Memory B cell (primary cell): ENCODE measurements around the gene ZKSCAN5.
"Not testable (repeated sequence)": the region's sequence is repeated elsewhere in the genome, so short reads cannot be mapped to it uniquely, and the experiment has no call there.

Source experiments
- ATAC-seq: fragments of 150-1000 bp; cut with Tn5 transposase; 2 replicates; pipeline ENCODE4 v1.10.0; 2021; ENCODE audit warnings: low read depth, mild to moderate bottlenecking, moderate library complexity
- DNase-seq, 2 donors: peaks; one replicate each; pipeline ENCODE4 v3.0.0; 2022; ENCODE audit warnings: low spot score in 2 of 2
- H3K27ac Mint-ChIP-seq: one replicate; pipeline ENCODE4 v1.8.0; 2022; ENCODE audit warnings: mild to moderate bottlenecking, moderate library complexity, mixed read lengths
- H3K27me3 Mint-ChIP-seq: one replicate; pipeline ENCODE4 v1.8.0; 2022; ENCODE audit warnings: mixed read lengths
- H3K36me3 Mint-ChIP-seq: one replicate; pipeline ENCODE4 v1.8.0; 2022; ENCODE audit warnings: mild to moderate bottlenecking, mixed read lengths
- H3K4me1 Mint-ChIP-seq: one replicate; pipeline ENCODE4 v1.8.0; 2022; ENCODE audit warnings: mixed read lengths
- H3K4me3 Mint-ChIP-seq: one replicate; pipeline ENCODE4 v1.8.0; 2022; ENCODE audit warnings: mild to moderate bottlenecking, moderate library complexity, mixed read lengths
- H3K9me3 Mint-ChIP-seq: one replicate; pipeline ENCODE4 v1.8.0; 2022; ENCODE audit warnings: mixed read lengths

The ZKSCAN5 gene

GRCh38 chr7:99553039-99553438 is 48.6 kb downstream of the ZKSCAN5 start:
- H3K9me3 Mint-ChIP-seq: peaks cover 4% of the 10 kb centered on the region
- DNase-seq (no peak), ATAC-seq (no peak)
- no peaks in the 10 kb centered on the region for H3K27me3 Mint-ChIP-seq
- peak overlapping the region; percentile 95 for H3K27ac Mint-ChIP-seq
- peaks cover 20% of the 10 kb centered on the region for H3K4me1 Mint-ChIP-seq
- peak overlapping the region; percentile 11 for H3K4me3 Mint-ChIP-seq
- peaks cover 19% of the 10 kb centered on the region for H3K36me3 Mint-ChIP-seq

- Mint-ChIP-seq H3K36me3 (peaks cover 11% of the 10 kb centered on the region), H3K9me3 (no peaks in the 10 kb centered on the region), H3K27me3 (no peaks in the 10 kb centered on the region), H3K4me1 (peaks cover 20% of the 10 kb centered on the region), H3K4me3 (no peak overlapping the region), H3K27ac (no peak overlapping the region)
- no peak for ATAC-seq
- DNase-seq: no peak
These were observed 50.5 kb downstream of the ZKSCAN5 start for GRCh38 chr7:99554939-99555338.

DNA sequence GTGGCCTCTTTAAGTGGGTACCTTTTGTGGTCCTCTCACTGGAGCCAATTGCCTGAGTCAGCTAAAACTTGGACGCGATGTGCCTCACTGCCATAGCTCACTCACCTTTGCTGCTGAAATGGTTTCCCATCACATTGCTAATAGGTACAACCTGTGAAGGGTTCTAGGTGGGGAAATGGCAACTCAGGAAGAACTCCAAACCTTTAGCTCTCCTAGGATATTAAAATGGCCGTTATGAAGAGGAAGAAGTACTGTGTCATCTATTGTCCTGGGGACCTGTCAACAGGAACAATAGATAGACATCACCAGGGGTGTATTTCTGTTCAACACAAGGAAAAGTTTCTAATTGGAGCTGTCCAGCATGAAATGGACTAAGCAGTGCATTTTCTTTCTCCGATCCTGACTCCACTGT is 52.7 kb downstream of the ZKSCAN5 start:
- Mint-ChIP-seq H3K27me3 (no peaks in the 10 kb centered on the region), H3K4me3 (peak overlapping the region; percentile 95), H3K27ac (peak overlapping the region; percentile 92), H3K36me3 (peaks cover 24% of the 10 kb centered on the region), H3K4me1 (peaks cover 29% of the 10 kb centered on the region), H3K9me3 (no peaks in the 10 kb centered on the region)
- DNase-seq: no peak
- ATAC-seq: no peak

DNA sequence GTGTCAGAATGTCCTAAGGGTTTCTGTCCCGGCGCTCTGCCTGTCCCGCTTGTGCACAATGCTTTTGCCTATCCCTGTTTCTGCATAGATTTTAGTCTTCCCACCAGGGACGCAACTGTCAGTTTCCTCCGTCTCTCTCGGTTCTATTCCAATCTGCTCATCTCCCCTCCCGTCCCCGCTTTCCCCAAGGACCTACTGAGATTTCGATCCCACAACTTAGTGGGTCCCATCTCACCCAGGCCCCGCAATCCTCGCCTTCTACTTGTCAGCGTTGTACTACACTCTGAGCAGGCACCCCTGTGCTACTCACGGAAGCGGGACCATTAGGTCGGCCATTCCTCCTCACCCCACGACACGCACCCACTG is 53.5 kb downstream of the ZKSCAN5 start:
- ATAC-seq (peak; percentile 66), DNase-seq (no peak)
- peaks cover 31% of the 10 kb centered on the region for H3K36me3 Mint-ChIP-seq
- peak overlapping the region; percentile 92 for H3K27ac Mint-ChIP-seq
- H3K9me3 Mint-ChIP-seq: no peaks in the 10 kb centered on the region
- H3K27me3 Mint-ChIP-seq: no peaks in the 10 kb centered on the region
- peaks cover 29% of the 10 kb centered on the region for H3K4me1 Mint-ChIP-seq
- H3K4me3 Mint-ChIP-seq: peak overlapping the region; percentile 95

- DNase-seq (peak; percentile 84 to 89), ATAC-seq (peak; percentile 84)
- peaks cover 34% of the 10 kb centered on the region for H3K36me3 Mint-ChIP-seq
- H3K9me3 Mint-ChIP-seq: no peaks in the 10 kb centered on the region
- peak within 1 kb of the TSS; percentile 92 for H3K27ac Mint-ChIP-seq
- no peaks in the 10 kb centered on the region for H3K27me3 Mint-ChIP-seq
- peaks cover 27% of the 10 kb centered on the region for H3K4me1 Mint-ChIP-seq
- peak within 1 kb of the TSS; percentile 95 for H3K4me3 Mint-ChIP-seq
These were observed 54.1 kb downstream of the ZKSCAN5 start, which contains the start of gene ZNF655 for GRCh38 chr7:99558306-99559174. ZNF655 (plus strand) TSS chr7:99558642; CDS start chr7:99560560, 1,918 bp downstream.

DNA sequence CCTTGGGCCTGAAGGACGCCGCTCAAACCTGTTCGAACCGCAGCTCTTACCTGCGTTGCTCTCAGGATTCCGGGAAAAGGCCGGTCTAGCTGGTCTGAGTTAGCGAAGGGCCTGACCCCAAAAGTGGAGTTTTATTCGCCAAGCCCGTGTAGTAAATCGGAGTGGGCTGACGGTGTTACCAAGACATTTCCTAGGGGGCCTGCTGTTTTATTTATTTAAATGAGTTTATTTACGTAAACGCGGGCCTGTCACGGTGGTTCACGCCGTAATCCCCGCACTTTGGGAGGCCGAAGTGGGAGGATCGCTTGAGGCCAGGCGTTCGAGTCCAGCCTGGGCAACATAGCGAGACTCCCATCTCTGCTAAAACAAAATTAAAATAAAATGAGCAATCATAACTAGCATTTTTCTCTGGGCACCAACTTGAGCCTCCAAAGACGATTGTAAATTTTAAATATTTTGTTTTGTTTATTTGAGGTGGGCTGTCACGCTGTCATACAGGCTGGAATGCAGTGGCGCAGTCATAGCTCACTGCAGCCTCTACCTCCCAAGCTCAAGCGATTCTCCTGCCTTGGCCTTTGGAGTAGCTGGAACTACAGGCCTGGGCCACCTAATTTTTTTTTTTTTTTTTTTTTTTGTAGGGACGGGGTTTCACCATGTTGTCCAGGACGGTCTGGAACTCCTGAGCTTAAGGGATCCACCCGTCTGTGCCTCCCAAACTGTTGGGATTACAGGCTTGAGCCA is 54.9 kb downstream of the ZKSCAN5 start:
- Mint-ChIP-seq H3K4me1 (peaks cover 32% of the 10 kb centered on the region), H3K27ac (peak overlapping the region; percentile 92), H3K9me3 (no peaks in the 10 kb centered on the region), H3K4me3 (peak overlapping the region; percentile 95), H3K36me3 (peaks cover 36% of the 10 kb centered on the region), H3K27me3 (no peaks in the 10 kb centered on the region)
- ATAC-seq: peak; percentile 5
- DNase-seq: no peak

DNA sequence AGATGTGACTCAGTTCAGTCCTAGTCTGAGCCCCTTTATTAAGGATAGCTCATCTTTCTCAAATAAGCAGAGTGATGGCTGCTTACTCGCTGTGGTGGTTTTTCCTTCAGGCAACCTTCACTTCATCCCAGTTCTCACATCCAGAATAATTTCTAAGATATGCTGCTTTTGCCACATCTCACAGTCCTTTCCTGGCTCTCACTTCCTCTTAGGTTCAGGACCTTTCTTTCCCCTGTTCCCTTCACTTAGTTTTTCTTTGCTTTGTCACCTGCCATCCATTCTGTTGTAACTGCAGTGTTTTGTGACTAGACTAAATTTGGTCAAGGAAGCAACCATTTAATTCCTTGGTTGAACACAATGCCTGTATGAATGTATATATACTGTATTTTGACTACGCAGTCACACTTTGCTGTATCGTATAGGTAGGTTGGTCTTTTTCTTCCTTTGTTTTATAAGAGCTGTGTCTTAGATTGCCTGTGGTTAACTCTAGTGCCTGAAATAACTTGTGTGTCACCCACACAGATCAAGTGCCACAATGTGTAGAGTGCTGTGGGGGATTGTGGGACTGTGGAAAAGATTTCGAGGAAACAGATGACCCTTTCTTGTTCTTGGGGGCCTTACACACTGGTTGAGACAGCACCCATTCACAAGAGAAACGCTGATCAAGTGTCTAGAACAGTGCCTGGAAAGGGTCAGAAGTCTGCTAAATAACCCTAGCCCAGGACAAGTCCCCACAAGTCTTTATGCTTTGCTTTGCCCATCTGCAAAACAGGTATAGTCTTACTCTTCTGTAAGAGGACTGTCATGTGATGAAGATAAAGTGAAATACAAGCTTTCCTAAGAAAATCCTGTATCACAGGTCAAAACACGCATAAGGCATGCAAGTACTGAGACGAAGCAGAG is 56.6 kb downstream of the ZKSCAN5 start:
- Mint-ChIP-seq H3K36me3 (peaks cover 35% of the 10 kb centered on the region), H3K27ac (peak overlapping the region; percentile 39)

GRCh38 chr7:99561737-99562051 is 57.2 kb downstream of the ZKSCAN5 start:
- H3K27ac Mint-ChIP-seq: no peak overlapping the region
- H3K4me3 Mint-ChIP-seq: no peak overlapping the region
- DNase-seq (no peak), ATAC-seq (no peak)
- peaks cover 35% of the 10 kb centered on the region for H3K36me3 Mint-ChIP-seq
- H3K4me1 Mint-ChIP-seq: peaks cover 26% of the 10 kb centered on the region
- H3K27me3 Mint-ChIP-seq: no peaks in the 10 kb centered on the region
- no peaks in the 10 kb centered on the region for H3K9me3 Mint-ChIP-seq

More for the DNA sequence above, 56.6 kb downstream of the ZKSCAN5 start:
- no peaks in the 10 kb centered on the region for H3K27me3 Mint-ChIP-seq
- DNase-seq (no peak), ATAC-seq (no peak)
- H3K4me1 Mint-ChIP-seq: peaks cover 25% of the 10 kb centered on the region
- H3K9me3 Mint-ChIP-seq: no peaks in the 10 kb centered on the region
- peak overlapping the region; percentile 28 for H3K4me3 Mint-ChIP-seq

DNA sequence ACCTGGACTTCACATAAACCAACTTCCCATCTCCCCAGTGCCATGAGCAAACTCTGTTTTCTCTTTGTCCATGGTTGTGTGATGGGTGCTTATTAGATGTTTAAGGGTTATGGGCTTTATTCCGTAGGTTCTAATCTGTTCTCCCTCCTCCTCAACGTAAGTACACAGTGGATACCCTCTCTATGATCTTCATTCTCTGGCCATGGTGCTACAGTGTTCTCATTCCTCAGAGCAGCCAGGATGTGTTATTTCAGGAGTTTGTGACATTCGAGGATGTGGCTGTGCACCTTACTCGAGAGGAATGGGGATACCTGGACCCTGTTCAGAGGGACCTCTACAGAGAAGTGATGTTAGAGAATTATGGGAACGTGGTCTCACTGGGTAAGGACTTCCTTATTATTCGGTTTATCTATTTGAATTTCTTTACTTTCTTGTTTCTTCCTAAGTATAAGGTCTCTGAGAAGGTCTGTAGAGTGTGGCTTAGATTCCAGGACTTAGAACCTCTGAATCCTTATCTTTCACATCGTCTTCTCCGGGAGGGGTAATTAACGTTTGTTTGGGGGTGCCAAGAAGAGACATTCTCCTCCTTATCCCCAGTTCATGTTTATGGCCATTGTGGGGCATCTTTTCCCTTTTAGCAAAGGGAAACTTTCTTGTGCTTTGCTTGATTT is 57.8 kb downstream of the ZKSCAN5 start:
- H3K36me3 Mint-ChIP-seq: peaks cover 35% of the 10 kb centered on the region
- no peaks in the 10 kb centered on the region for H3K27me3 Mint-ChIP-seq
- ATAC-seq (no peak), DNase-seq (no peak)
- H3K27ac Mint-ChIP-seq: peak overlapping the region; percentile 37
- H3K4me1 Mint-ChIP-seq: peaks cover 25% of the 10 kb centered on the region
- no peaks in the 10 kb centered on the region for H3K9me3 Mint-ChIP-seq
- H3K4me3 Mint-ChIP-seq: no peak overlapping the region

- Mint-ChIP-seq H3K36me3 (peaks cover 35% of the 10 kb centered on the region), H3K4me1 (peaks cover 22% of the 10 kb centered on the region), H3K4me3 (no peak overlapping the region), H3K27ac (peak overlapping the region; percentile 37), H3K27me3 (no peaks in the 10 kb centered on the region), H3K9me3 (no peaks in the 10 kb centered on the region)
- no peak for ATAC-seq
- DNase-seq: no peak
These were observed 58.4 kb downstream of the ZKSCAN5 start for GRCh38 chr7:99562832-99563231.

- Mint-ChIP-seq H3K9me3 (no peaks in the 10 kb centered on the region), H3K27ac (no peak overlapping the region), H3K4me3 (no peak overlapping the region), H3K4me1 (peaks cover 22% of the 10 kb centered on the region), H3K27me3 (no peaks in the 10 kb centered on the region), H3K36me3 (peaks cover 35% of the 10 kb centered on the region)
- no peak for DNase-seq
- ATAC-seq: no peak
These were observed 59.2 kb downstream of the ZKSCAN5 start for GRCh38 chr7:99563650-99564049.

DNA sequence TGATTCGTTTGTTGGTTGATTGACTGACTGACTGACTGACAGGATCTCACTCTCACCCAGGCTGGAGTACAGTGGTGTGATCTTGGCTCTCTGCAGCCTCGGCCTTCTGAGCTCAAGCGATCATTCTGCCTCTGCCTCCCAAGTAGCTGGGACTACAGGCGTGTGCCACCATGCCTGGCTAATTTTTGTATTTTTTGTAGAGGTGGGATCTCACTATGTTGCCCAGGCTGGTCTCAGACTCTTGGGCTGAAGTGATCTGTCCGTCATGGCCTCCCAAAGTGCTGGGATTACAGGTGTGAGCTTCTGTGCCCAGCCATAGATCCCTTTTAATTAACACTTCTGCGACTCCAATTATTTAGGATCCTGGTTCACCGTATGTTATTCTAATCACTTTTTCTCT is 64.3 kb downstream of the ZKSCAN5 start:
- not testable (repeated sequence) for H3K27me3 Mint-ChIP-seq, DNase-seq, ATAC-seq, H3K9me3 Mint-ChIP-seq, H3K4me1 Mint-ChIP-seq, H3K4me3 Mint-ChIP-seq, H3K27ac Mint-ChIP-seq
- peaks cover 31% of the 10 kb centered on the region for H3K36me3 Mint-ChIP-seq

GRCh38 chr7:99571768-99572167 is 67.3 kb downstream of the ZKSCAN5 start:
- DNase-seq: no peak
- Mint-ChIP-seq H3K4me3 (no peak overlapping the region), H3K36me3 (peaks cover 22% of the 10 kb centered on the region), H3K4me1 (no peaks in the 10 kb centered on the region), H3K9me3 (no peaks in the 10 kb centered on the region), H3K27me3 (no peaks in the 10 kb centered on the region), H3K27ac (peak overlapping the region; percentile 14)
- no peak for ATAC-seq
